HL-60 (cell line): ENCODE measurements around the gene KIFC1.
A peak's percentile ranks its signal among the peaks of the same experiment; 100 is the strongest.

ENCODE experiments used
- DNase-seq, 2 experiments: peaks; one replicate each; pipeline ENCODE4 v3.0.0-alpha.2; 2010 to 2020; ENCODE audit warnings: low read depth in 1 of 2, low spot score in 1 of 2
- H3K27ac ChIP-seq: fragments of 250-450 bp; sonication (Bioruptor Pico); replicated peaks from 2 replicates; pipeline ENCODE4 v1.5.1; 2020; ENCODE audit warnings: mild to moderate bottlenecking, moderate library complexity
- H3K27me3 ChIP-seq: fragments of 250-450 bp; sonication (Bioruptor Pico); 2 replicates; pipeline ENCODE4 v1.5.1; 2021; ENCODE audit warnings: mild to moderate bottlenecking, moderate library complexity; ENCODE audit not compliant: insufficient read depth, poor library complexity, severe bottlenecking
- H3K4me3 ChIP-seq: replicated peaks from 2 replicates; pipeline ENCODE4 v1.5.1; 2011; ENCODE audit warnings: mild to moderate bottlenecking, control low read depth, low read length; ENCODE audit not compliant: insufficient read depth
- CTCF ChIP-seq: IDR thresholded peaks from one replicate; pipeline ENCODE4 v1.5.1; 2011; ENCODE audit warnings: low read length, control low read depth, inconsistent platforms; ENCODE audit not compliant: insufficient read depth
- GABPA ChIP-seq: IDR thresholded peaks from 2 replicates; pipeline ENCODE4 v1.6.1; 2012; ENCODE audit warnings: low read depth
- POLR2AphosphoS5 ChIP-seq: IDR thresholded peaks from 2 replicates; pipeline ENCODE4 v1.6.1; 2012; ENCODE audit warnings: low read depth
- REST ChIP-seq: IDR thresholded peaks from 2 replicates; pipeline ENCODE4 v1.6.1; 2012; ENCODE audit warnings: low read depth; ENCODE audit not compliant: insufficient replicate concordance
- SPI1 ChIP-seq: IDR thresholded peaks from 2 replicates; pipeline ENCODE4 v1.6.1; 2012; ENCODE audit warnings: low read depth, mild to moderate bottlenecking, borderline replicate concordance

KIFC1 gene

GRCh38 chr6:33372526-33373123, 19.0 kb upstream of the KIFC1 start:
- TF ChIP-seq POLR2AphosphoS5 (no peak), GABPA (no peak), SPI1 (no peak), REST (no peak), CTCF (no peak)
- Histone ChIP-seq H3K27ac (no peak overlapping the region; the same call in 1 of the 2 replicates), H3K4me3 (no peak overlapping the region), H3K27me3 (no peaks in the 10 kb centered on the region)
- peak in 1 of 2 experiments; percentile 21 for DNase-seq

GRCh38 chr6:33373960-33374910, 17.4 kb upstream of the KIFC1 start:
- TF ChIP-seq GABPA (no peak), POLR2AphosphoS5 (no peak), REST (no peak), CTCF (no peak), SPI1 (no peak)
- no peak overlapping the region; the same call in 1 of the 2 replicates for H3K27ac ChIP-seq
- no peaks in the 10 kb centered on the region for H3K27me3 ChIP-seq
- H3K4me3 ChIP-seq = no peak overlapping the region
- DNase-seq = no peak

GRCh38 chr6:33375143-33375671, 16.4 kb upstream of the KIFC1 start:
- Histone ChIP-seq H3K27ac (no peak overlapping the region; the same call in 1 of the 2 replicates), H3K4me3 (no peak overlapping the region), H3K27me3 (no peaks in the 10 kb centered on the region)
- TF ChIP-seq GABPA (no peak), SPI1 (no peak), POLR2AphosphoS5 (no peak), CTCF (no peak), REST (no peak)
- DNase-seq = peak; percentile 54 to 71
